GM21367 (cell line): ENCODE results near the gene AFAP1.

Experiments used
- ATAC-seq: cut with Tn5 transposase; IDR thresholded peaks from one replicate; pipeline ENCODE4 v1.9.1; 2021; ENCODE audit not compliant: unreplicated experiment

Gene AFAP1

DNA sequence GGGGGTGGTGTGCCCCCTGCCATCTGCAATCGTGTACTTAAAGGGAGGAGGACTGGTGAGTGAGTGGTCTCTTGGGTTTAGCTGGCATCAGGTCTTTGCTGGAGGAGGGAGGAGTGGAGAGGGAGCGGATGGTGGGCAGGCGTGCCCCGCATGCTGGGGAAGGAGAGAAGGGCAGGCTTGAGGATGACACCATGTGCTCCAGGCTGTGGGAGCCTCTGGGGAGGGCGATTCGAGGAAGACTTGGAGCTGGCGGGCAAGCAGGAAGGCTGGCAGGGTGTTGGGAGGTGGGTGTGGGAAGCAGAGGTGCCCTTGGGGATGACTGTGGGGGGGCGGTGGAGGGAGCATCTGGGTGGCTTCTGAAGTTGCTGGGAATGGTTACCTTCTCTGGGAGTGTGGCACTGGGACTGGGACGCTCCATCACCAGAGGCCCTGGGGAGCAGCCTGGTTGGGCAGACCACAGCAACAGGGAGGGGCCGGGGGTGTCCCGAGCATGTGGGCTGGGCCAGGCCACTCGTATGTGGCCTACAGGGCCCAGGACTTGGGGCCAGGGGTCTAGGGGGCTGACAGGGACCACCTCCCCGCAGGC is 30.8 kb upstream of the AFAP1 start:
- peak; percentile 8 for ATAC-seq

DNA sequence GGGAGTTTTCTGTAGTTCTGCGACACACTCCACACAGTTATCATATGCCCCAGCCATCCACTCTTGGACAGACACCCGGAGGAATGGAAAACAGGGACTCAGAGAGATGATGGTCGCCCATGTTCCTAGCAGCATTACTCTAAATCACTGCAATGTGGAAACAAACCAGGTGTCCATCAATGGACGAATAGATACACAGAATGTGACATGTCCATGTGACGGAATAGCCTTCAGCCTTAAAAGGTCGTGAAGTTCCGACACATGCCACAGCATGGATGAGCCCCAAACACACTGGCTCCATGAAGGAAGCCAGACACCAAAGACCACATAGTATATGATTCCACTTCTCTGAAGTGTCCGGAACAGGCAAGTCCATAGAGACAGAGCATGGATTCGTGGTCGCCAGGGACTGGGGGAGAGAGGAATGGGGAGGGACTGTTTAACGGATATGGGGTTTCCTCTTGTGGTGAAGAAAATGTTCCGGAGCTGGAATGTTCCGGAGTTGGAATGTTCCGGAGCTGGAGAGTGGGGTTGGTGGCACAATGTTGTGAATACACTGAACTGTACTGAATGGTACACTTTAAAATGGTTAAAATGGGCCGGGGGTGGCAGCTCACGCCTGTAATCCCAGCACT is 28.7 kb upstream of the AFAP1 start:
- no peak for ATAC-seq

DNA sequence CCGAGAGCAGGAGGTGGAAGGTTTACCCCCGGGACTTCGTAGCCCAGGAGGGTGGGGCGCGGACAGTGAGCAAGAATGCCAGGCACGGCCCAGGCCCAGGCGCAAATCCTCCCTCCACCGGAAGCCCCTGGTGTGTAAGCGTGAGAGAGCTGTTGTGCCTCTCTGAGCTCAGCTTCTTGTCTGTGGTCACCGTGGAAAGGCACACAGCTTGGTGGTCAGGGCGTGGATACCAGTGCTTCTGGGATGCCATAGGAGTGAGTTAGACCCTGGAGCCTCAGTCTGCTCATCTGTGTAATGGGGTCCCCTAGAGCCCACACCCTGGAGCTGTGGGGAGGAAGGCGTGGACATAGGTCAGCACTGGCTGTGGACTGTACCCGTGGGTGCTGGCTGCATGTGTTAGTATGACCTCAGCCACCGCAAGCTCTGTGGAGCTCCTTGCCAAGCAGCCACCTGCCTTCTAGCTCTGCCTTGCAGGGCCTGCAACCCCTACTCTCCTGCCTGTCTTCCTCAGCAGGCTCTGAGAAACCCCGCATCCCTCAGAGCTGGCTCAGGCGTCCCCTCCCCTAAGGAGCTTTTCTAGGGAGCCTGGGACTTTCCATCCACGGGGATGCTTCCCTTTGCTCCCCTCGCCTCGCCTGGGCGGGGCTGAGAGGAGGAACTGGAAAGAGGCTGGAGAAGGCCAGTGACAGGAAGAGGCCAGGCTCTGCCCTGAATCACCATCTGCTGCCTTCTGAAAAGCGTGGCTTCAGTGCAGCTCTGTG is 28.0 kb upstream of the AFAP1 start:
- ATAC-seq, result no peak

DNA sequence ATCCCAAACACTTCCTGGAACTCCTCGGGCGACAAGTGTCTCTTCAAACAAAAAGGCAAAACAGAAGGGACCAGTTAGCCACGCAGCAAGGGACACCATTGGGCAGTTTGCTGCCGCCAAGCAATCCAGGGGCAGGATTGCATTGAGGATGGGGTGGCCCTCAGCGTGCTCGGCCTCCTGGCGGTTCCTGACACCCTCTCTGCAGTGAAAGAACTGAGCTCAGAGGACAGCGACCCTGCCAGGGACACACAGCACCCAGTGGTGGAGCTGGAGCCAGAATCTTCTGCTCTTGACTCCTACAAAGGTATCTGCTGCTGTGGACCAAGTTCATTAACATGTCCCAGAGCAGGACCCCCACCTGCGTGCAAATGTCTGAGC is 27.4 kb upstream of the AFAP1 start:
- ATAC-seq, result no peak

DNA sequence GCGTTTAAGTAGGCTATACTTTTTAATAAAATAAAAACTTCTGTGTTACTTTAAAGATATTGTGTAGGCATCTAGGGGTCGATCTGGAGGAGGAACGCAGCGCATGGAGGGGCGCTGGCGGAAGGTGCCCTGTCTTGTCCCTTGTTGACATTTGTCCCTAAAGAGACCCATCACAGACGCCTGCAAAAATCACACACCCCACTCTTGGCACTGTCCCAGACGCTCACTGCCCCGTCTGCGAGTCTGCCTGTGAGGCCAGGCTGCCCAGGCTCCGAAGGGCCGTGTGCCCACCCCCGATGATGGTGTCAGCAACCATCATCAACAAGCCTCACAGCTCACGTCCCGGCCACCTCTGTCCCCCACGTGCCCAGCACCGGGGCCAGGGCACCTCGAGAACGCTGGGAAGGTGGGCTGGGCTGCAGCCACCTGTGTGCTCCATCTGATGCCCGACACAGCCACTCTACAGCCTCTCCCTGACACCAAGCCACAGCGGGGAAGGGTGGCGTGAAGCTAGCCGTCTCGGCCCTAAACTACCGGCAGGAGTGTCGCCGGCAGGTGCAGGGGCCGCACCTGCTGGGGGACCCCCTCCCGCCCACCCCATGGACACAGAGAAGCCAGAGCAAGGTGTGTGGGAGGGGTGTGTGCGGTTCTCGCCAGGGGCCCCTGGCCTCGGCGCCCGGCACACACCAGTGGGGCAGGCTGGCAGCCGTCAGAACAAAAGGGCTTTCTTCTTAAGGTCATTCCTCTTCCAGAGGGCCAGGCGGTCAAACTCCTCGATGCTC is 26.8 kb upstream of the AFAP1 start:
- ATAC-seq, result no peak

DNA sequence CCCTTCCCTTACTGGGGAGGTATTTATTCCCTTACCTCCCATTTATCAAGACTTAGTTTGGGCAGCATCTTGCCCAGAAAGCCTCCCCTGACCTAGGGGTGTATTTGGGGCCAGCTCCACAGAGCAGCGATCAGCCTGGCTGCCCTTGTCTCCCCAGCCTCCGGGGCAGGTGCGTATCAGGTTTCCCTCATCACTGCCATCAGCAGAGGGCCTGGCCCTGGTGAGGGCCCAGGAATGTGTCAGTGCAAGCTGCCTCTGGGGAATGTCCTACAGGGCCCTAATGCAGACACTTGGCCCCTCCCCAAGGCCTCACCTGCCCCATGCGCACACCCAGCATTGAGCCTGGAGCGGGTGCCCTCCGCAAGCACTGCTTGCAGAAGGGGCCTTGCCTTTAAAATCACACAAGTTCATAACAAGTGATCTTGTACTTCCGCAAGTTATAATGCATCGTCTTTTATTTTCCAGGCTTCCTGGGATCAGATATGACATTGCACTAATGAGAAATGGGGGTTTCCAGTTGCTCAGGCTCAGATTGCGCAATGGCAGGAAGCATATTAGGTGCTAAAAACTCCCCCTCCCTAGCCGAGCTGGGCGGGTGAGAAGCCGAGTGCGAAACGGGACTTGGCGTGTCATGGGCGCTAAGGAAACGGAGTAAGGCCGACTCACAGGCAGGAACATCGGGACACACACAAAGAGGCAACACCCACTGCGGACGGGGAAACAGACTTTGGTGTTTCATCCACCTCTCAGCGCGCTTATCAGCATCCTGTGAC is 25.4 kb upstream of the AFAP1 start:
- ATAC-seq, result no peak

DNA sequence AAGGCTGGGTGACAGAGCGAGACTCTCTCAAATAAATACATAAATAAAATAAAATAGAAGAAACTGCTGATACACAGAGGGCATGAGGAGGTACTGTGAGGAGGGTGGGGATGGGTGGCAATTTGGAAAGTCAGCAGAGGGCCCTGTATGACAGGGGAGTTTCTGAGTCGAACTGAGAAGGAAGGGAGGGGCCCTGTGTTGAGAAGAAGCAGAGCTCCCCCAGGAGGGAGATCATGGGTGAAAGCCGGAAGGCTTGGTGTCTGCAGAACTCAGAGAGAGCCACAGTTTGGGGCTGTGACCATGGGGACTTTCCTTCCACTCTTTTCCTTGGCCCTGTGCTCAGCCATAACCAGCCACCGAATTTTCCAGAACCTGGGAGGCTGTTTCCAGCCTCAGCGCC is 24.8 kb upstream of the AFAP1 start:
- no peak for ATAC-seq

DNA sequence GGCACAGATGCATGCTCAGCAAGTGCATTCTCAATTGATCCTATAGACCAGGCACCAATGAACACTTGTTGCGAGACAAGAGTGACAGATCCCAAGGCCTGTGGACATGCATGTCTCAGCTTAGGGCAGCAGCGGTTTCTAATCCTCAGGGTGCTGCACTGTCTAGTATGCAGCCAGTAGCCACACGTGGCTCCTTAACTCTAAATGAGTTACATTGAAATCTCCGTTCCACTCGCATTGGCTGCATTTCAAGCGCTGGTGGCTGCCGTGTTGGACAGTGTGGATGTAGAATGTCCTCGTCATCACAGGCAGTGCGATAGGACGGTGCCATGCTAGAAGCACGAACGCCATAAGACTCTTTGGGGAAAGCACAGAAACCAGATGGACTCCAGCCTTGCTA is 24.0 kb upstream of the AFAP1 start:
- ATAC-seq, result no peak

DNA sequence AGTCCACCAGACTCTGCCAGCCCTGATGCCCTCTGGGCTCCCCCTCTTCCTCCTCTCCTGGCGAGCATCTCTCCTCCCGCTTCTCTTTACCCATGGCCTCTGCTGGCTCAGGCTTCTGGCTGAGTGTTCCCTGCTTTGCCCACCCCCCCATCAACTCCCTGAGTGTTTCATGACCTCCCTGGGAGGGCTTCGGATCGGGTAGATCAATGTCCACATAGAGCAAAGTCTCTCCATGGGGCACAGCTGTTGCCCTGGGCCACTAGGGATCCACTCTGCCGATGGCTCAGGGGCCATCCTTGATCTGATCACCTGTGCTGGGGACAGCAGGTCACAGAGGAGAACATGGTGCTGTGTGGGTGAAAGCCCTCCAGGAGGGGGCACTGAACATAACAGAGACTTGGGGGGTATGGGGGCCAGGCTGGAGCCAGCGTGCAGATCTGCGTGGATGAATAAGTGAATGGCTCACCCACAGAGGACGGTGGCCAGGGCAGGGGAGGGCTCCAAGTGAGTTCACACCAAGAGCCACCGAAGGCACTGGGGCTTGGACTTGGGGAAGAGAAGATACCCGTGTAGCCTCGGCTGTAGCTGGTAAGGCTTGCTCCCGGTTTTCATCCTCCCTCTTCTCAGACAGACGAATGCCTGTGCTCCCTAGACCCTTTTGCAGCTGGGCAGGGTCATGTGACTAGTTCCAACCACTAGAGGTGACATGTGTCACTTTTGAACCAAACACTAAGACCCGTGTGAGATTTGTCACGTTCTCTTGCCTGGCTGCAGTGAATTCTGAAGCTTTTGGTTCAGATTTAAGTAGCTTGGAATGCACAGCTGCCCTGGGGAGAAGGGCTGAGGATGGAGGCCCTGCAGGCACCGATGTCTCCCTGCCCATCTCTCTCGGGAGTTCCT is 23.2 kb upstream of the AFAP1 start:
- ATAC-seq, result no peak

DNA sequence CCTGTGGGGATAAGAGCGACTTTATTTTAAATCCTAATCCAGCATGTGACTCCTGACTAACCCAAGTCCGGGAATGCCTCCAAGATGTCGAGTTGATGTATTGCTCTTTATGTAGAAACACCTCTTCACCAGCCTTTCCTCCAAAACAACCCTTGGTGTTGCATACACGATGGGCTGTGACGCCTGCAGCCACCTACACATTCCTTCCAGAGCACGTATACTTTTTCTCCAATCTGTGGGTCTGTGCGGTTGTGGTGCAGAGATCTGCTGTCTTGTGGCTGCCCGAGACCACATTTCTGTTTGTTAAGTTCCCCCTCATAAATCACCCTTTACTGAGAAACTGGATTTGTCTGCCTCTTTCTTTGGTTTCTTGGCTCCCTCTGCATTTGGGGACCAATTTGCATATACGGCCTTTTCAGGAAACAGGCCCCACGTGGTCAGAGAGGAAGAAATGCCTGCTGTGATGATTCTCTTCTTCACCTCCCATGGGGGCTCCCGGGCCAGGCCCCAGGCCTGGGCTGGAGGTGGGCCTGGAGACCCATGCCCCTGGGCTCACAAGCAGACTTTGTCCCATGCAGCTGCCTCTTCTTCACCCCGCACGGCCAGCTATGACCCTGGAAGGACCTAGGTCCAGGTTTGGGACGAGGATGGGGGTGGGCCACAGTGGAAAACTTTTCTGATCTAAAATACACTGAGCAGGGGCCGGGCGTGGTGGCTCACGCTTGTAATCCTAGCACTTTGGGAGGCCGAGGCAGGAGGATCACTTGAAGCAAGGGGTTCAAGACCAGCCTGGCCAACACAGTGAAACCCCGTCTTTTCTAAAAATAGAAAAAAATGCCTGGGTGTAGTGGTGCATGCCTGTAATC is 21.4 kb upstream of the AFAP1 start:
- ATAC-seq, result peak; percentile 56

DNA sequence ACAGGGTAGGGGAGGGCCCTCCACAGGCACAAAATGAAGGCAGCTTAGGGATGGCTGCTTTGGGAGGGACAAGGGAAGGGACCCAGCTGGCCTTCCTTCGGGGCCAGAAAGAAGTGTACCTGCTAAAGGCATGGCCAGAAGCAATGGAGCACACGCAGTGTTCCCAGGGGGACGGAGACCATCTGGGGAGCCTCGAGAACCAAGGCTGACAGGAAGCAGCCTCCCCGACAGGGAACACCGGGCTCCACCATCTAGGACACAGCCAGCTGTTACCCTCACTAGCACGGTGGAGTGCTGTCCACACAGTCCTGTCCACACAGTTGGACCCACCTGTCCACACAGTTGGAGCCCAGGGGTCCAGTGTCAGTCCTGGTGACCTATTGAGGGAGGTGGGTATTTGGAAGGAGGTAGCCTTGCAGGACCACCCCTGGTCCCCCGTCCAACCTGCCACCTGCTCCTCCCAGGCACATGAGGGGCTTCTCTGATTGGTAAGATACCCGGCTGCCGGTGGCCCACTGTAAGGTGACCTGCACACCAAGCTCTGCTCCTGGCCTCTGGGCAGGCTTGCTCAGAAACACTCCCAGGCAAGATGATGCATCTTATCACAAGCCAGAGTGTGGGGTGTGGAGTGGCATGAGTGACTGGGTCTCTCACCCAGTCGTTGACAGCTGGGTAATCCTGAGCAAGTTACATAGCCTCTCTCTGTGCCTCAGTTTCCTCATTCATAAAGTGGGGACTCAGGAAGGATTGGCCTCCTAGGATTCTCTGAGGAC is 20.5 kb upstream of the AFAP1 start:
- ATAC-seq, result no peak

DNA sequence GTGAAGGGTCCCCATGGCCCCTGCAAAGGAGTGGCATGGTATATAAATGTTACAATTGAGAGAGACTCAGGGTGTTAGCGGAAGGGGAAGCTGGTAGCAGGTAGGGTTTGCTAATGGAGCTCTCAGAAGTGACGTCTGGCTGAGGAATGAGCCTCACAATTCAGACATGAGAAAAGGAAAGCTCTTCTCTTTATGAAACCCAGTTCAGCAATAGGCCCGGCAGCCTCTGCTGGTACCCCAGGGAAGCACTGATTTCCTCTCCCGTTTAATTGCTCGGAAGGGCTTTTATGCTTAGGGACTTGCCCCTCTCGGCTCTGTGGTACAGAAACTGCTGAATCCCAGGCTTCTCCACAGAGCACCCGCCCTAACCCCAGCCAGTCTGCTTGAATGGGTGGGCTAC is 19.4 kb upstream of the AFAP1 start:
- no peak for ATAC-seq

DNA sequence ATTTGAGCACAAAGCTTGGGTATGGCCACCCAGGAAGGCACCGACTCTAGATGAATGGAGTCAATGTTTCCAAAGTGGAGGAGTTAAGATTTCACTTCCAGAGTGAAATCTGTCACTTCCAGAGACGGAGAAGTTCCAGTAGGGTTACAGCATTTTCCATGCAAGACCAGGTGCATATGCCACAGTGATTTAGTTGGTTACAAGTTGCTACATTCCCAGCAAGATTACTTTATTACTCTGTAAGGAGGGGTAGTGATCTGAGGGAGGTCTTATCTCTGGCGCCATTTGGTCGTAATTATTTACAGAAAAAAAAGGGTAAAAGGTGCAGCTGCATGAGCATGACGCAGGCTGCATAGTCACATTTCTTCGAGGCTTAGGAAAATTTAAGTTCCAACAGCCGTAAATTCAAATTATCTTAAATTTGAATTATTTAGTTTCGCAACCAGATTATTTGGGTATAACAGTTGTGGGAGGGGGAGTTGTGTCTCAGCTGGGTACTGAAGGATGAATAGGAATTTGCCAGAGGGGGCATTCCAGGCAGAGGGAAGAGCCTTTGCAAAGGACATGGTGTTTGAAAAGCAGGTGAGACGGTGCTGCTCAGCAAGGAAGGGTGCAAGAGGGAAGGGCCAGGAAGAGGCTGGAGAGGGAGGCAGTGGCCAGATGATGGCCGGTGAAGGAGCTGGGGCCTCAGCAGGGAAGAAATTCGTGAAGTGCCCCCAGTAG is 17.4 kb upstream of the AFAP1 start:
- ATAC-seq, result no peak

DNA sequence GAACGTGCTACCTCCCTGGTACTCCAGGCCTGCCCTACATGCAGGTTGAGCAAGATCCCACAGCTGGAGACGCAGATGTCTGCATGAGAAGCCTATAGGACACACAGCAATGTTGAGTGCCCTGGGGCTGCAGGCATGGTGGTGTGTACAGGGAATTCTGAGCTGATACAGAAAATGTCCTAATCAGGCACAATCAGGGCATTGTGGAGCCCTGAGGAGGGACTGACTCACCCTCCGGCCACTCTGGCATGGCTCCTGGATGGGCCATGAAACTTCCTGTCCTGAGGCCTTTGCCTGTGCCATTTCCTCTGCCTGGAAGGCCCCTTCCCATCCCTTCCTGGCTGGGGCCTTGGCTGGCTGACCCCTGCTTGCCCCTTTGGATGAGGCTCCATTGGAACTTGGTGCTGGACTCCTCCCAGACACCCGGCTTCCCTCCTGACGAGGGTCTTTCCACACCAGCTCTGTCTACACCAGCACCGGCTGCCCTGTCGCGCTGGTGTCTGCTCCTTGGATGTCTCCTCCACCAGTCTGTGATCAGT is 16.7 kb upstream of the AFAP1 start:
- ATAC-seq, result no peak

DNA sequence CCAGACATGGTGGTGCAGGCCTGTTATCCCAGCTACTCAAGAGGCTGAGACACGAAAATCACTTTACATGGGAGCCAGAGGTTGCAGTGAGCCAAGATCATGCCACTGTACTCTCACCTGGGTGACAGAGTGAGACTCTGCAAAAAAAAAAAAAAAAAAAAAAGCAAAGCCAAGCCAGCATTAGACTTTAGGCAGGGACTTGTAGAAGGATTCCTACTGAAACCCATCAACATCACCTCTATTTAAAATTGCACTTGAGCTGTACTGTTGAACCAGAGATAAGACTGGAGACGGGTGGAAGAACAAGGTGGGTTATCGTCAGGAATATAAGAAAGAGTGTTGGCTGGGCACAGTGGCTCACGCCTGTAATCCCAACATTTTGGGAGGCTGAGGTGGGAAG is 15.7 kb upstream of the AFAP1 start:
- no peak for ATAC-seq

DNA sequence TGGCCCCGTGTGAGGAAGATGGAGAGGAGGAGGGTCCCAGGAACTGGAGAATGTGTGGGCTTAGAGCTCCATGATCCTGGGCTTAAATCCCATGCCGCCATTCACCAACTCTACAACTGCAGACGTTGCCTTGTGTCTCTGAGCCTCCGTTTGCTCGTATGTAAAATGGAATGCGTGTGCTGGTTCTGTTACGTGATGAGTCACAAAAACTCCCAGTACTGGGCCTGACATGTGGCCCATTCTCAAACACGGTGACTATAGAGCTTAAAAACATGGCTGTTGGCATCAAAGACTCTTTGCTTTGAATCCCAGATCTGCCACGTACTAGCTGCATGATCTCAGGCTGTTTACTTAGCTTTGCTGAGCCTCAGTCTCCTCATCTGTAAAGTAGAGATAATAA is 13.0 kb upstream of the AFAP1 start:
- ATAC-seq, result no peak

DNA sequence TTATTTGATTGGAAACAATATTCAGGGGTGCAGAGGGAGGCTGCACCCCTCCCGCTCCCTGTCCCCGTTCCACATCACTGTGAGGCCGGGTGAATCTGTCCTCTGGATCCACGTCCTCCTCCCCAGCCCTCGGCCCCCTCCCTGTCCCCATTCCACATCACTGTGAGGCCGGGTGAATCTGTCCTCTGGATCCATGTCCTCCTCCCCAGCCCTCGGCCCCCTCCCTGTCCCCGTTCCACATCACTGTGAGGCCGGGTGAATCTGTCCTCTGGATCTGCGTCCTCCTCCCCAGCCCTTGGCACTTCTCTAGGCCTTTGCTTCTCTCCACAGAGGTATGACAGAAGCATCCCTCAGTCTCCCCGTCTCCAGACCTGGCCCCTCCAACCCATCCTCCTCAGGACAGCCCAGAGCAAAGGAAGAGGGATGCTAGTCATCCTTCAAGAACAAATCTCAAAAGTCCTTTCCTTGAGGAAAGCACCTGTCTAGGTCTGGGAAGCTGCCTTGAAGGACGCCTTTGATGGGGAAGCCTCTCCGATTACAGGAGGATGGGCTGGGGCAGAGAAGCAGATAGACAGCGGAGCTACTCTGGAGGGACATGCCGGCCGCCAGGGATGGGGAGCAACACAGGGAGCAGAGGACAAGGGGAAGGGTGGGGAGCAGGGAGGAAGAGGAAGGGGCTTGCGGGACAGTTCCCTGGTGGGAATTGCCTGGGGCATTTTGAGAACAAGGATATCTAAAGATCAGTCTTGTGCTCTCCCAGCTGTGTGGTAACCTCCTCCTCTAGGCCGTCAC is 10.8 kb upstream of the AFAP1 start:
- no peak for ATAC-seq
